Mucosa of descending colon (tissue), 3 donors: ENCODE results near the gene ATRNL1. TPM values are rescaled to one million over a fixed set of nuclear protein-coding genes. Genes with fewer than 3 reads are reported as not detected.
A peak's percentile ranks its signal among the peaks of the same experiment; 100 is the strongest.
"Not testable (repeated sequence)": the region's sequence is repeated elsewhere in the genome, so short reads cannot be mapped to it uniquely, and the experiment has no call there.

Experiments used
- ATAC-seq: fragments of 200-7000 bp; cut with Tn5 transposase; one replicate; pipeline ENCODE4 v1.9.1; 2020; ENCODE audit warnings: mild to moderate bottlenecking, moderate library complexity
- DNase-seq, 3 donors: peaks; one replicate each; pipeline ENCODE4 v3.0.0-alpha.2; 2020
- H3K36me3 ChIP-seq: fragments of 200-600 bp; one replicate; pipeline ENCODE4 v1.8.0; 2021; ENCODE audit warnings: low read depth, mild to moderate bottlenecking
- H3K4me1 ChIP-seq: fragments of 200-600 bp; one replicate; pipeline ENCODE4 v1.8.0; 2021; ENCODE audit warnings: low read depth, mild to moderate bottlenecking
- H3K4me3 ChIP-seq: fragments of 200-600 bp; one replicate; pipeline ENCODE4 v1.8.0; 2021; ENCODE audit warnings: mild to moderate bottlenecking
- H3K9me3 ChIP-seq: fragments of 200-600 bp; one replicate; pipeline ENCODE4 v1.8.0; 2021; ENCODE audit warnings: mild to moderate bottlenecking
- CTCF ChIP-seq: fragments of 200-600 bp; IDR thresholded peaks from one replicate; pipeline ENCODE4 v1.8.0; 2022; ENCODE audit warnings: antibody characterized with exemption, mild to moderate bottlenecking
- intact Hi-C, 2 donors: fragments of 100-400 bp; cut with DNase I in 1 of 2; cut with micrococcal nuclease in 1 of 2; formaldehyde crosslinking; loops; one replicate each; pipeline versions ENCODE4 v1.11.0 to v1.11.1; 2022; cut with DNase I, micrococcal nuclease
- total RNA-seq, 3 donors: library from RNA; stranded (reverse); fragmentation: NEBNext Ultra II Directional in 2 of 3; extraction: Animal tissue kit (Norgen Biotek cat#: 25700) in 2 of 3; gene quantifications; one replicate each; pipeline versions ENCODE4 v1.2.1 to v1.2.4, GENCODE V29; 2021 to 2023
- donor health status: DM: no; HTN: no; CAD: no; lungs with moderate emphysema.
- donor health status: DM: no; HTN: no; CAD: no.
- donor health status: DM: no; HTN: yes; CAD: no.

The ATRNL1 gene
- total RNA-seq, 3 donors from 2014 or later, result 0.58 to 61.7 (median 1.8) TPM

- Histone ChIP-seq H3K4me3 (no peak overlapping the region), H3K4me1 (no peaks in the 10 kb centered on the region), H3K9me3 (no peaks in the 10 kb centered on the region), H3K36me3 (no peaks in the 10 kb centered on the region)
- DNase-seq (no peak), ATAC-seq (no peak)
- no peak for TF ChIP-seq CTCF
- intact Hi-C loops, result no loop called here
Measured at GRCh38 chr10:115239761-115240160, 146.6 kb downstream of the ATRNL1 start.

- Histone ChIP-seq H3K4me1 (no peaks in the 10 kb centered on the region), H3K36me3 (no peaks in the 10 kb centered on the region), H3K9me3 (no peaks in the 10 kb centered on the region), H3K4me3 (no peak overlapping the region)
- ATAC-seq, result no peak
- intact Hi-C loops, result no loop called here
- no peak for DNase-seq
- no peak for TF ChIP-seq CTCF
Measured at GRCh38 chr10:115250784-115251183, 157.6 kb downstream of the ATRNL1 start.

- H3K4me3 ChIP-seq, ATAC-seq, H3K9me3 ChIP-seq, H3K36me3 ChIP-seq, intact Hi-C loops, H3K4me1 ChIP-seq, DNase-seq: not testable (repeated sequence)
Measured at GRCh38 chr10:115253765-115254164, 160.6 kb downstream of the ATRNL1 start.

GRCh38 chr10:115272482-115272881 is 179.3 kb downstream of the ATRNL1 start:
- no peak for TF ChIP-seq CTCF
- no peak overlapping the region for H3K4me3 ChIP-seq
- no peaks in the 10 kb centered on the region for H3K9me3 ChIP-seq
- peak in 1 of 3 donors; percentile 13 for DNase-seq
- ATAC-seq, result peak; percentile 95
- H3K36me3 ChIP-seq, result no peaks in the 10 kb centered on the region
- intact Hi-C loops, result no loop called here
- H3K4me1 ChIP-seq, result peaks cover 8% of the 10 kb centered on the region

- no peaks in the 10 kb centered on the region for H3K36me3 ChIP-seq
- intact Hi-C loops, result no loop called here
- no peak for TF ChIP-seq CTCF
- ATAC-seq (no peak), DNase-seq (no peak)
- no peak overlapping the region for H3K4me3 ChIP-seq
- no peaks in the 10 kb centered on the region for H3K4me1 ChIP-seq
- no peaks in the 10 kb centered on the region for H3K9me3 ChIP-seq
Measured at GRCh38 chr10:115278294-115278693, 185.1 kb downstream of the ATRNL1 start.

GRCh38 chr10:115295213-115295805 is 202.1 kb downstream of the ATRNL1 start:
- peaks cover 2% of the 10 kb centered on the region for H3K9me3 ChIP-seq
- DNase-seq, result no peak
- no peak for TF ChIP-seq CTCF
- ATAC-seq, result no peak
- H3K4me1 ChIP-seq, result no peaks in the 10 kb centered on the region
- intact Hi-C loops, result no loop called here
- H3K4me3 ChIP-seq, result no peak overlapping the region
- no peaks in the 10 kb centered on the region for H3K36me3 ChIP-seq
